PC-3 (cell line): ENCODE results near the gene LPIN2.

Experiments
- EZH2 ChIP-seq: fragments of 300-600 bp; sonication (generic); IDR thresholded peaks from one replicate; pipeline ENCODE4 v1.6.1; 2017; ENCODE audit warnings: antibody characterized with exemption, mild to moderate bottlenecking, low read length; ENCODE audit not compliant: unreplicated experiment
- EZH2phosphoT487 ChIP-seq: fragments of 300-600 bp; sonication (generic); IDR thresholded peaks from 2 replicates; pipeline ENCODE4 v1.6.1; 2018; ENCODE audit warnings: mild to moderate bottlenecking, antibody characterized with exemption, low read length, borderline replicate concordance
- TF ChIP-seq, protein P1 (sequence below): fragments of 300-600 bp; sonication (generic); conservative IDR thresholded peaks from 2 replicates; pipeline ENCODE4 v1.5.1; 2017; ENCODE audit warnings: antibody characterized with exemption, low read depth, mild to moderate bottlenecking, low read length

DNA sequence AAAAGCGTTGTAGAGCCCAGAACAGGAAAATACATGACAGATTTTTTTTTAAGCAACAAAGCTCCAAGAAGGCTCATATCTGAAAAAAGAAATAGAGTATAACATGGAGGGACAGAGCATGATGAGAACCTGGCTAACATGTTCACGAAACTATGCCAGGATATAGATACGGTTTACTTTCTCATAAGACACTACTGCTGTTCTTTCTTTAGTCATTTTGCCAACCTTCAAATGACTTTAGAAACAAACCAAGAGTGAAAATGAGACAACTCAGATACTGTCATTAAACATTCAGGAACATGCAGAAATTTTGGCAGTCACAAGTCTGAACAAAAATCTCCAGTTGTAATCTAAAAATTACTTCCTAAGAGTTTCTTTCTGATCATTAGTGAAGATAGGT lies 14.3 kb downstream of the LPIN2 start:
- TF ChIP-seq EZH2phosphoT487 (no peak), EZH2 (no peak)
- TF ChIP-seq, protein P1, sequence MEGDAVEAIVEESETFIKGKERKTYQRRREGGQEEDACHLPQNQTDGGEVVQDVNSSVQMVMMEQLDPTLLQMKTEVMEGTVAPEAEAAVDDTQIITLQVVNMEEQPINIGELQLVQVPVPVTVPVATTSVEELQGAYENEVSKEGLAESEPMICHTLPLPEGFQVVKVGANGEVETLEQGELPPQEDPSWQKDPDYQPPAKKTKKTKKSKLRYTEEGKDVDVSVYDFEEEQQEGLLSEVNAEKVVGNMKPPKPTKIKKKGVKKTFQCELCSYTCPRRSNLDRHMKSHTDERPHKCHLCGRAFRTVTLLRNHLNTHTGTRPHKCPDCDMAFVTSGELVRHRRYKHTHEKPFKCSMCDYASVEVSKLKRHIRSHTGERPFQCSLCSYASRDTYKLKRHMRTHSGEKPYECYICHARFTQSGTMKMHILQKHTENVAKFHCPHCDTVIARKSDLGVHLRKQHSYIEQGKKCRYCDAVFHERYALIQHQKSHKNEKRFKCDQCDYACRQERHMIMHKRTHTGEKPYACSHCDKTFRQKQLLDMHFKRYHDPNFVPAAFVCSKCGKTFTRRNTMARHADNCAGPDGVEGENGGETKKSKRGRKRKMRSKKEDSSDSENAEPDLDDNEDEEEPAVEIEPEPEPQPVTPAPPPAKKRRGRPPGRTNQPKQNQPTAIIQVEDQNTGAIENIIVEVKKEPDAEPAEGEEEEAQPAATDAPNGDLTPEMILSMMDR = no peak
